ENCODE results near the gene LRRC49.
"Not testable (repeated sequence)": the region's sequence is repeated elsewhere in the genome, so short reads cannot be mapped to it uniquely, and the experiment has no call there.

LRRC49 gene

GRCh38 chr15:70995383-70995970, 102.9 kb downstream of the LRRC49 start:
- no peak for DNase-seq (ENCODE audit: low read depth, low spot score)

- DNase-seq (ENCODE audit: low read depth, low spot score): no peak
Measured at GRCh38 chr15:70998319-70998718, 105.7 kb downstream of the LRRC49 start.

- peak; percentile 9 for DNase-seq (ENCODE audit: low read depth, low spot score)
Measured at GRCh38 chr15:71002316-71002715, 109.7 kb downstream of the LRRC49 start.

GRCh38 chr15:71003319-71003718, 110.7 kb downstream of the LRRC49 start:
- no peak for DNase-seq (ENCODE audit: low read depth, low spot score)

- DNase-seq (ENCODE audit: low read depth, low spot score): not testable (repeated sequence)
Measured at GRCh38 chr15:71004506-71004905, 111.9 kb downstream of the LRRC49 start.

GRCh38 chr15:71005895-71006294, 113.3 kb downstream of the LRRC49 start:
- no peak for DNase-seq (ENCODE audit: low read depth, low spot score)

GRCh38 chr15:71008250-71008870, 115.7 kb downstream of the LRRC49 start:
- DNase-seq (ENCODE audit: low read depth, low spot score): no peak

- no peak for DNase-seq (ENCODE audit: low read depth, low spot score)
Measured at GRCh38 chr15:71010472-71010871, 117.8 kb downstream of the LRRC49 start.

- no peak for DNase-seq (ENCODE audit: low read depth, low spot score)
Measured at GRCh38 chr15:71010997-71011396, 118.4 kb downstream of the LRRC49 start.

- DNase-seq (ENCODE audit: low read depth, low spot score): peak; percentile 23
Measured at GRCh38 chr15:71011503-71012155, 119.0 kb downstream of the LRRC49 start.

- DNase-seq (ENCODE audit: low read depth, low spot score): no peak
Measured at GRCh38 chr15:71013446-71013845, 120.8 kb downstream of the LRRC49 start.

- no peak for DNase-seq (ENCODE audit: low read depth, low spot score)
Measured at GRCh38 chr15:71015342-71015741, 122.7 kb downstream of the LRRC49 start.

- not testable (repeated sequence) for DNase-seq (ENCODE audit: low read depth, low spot score)
Measured at GRCh38 chr15:71031232-71031631, 138.6 kb downstream of the LRRC49 start.

- DNase-seq (ENCODE audit: low read depth, low spot score): not testable (repeated sequence)
Measured at GRCh38 chr15:71035478-71035877, 142.9 kb downstream of the LRRC49 start.

- no peak for DNase-seq (ENCODE audit: low read depth, low spot score)
Measured at GRCh38 chr15:71042356-71042922, 149.8 kb downstream of the LRRC49 start.

- no peak for DNase-seq (ENCODE audit: low read depth, low spot score)
Measured at GRCh38 chr15:71043373-71043772, 150.7 kb downstream of the LRRC49 start.

- DNase-seq (ENCODE audit: low read depth, low spot score): no peak
Measured at GRCh38 chr15:71044006-71044405, 151.4 kb downstream of the LRRC49 start.

GRCh38 chr15:71046146-71046545, 153.5 kb downstream of the LRRC49 start:
- not testable (repeated sequence) for DNase-seq (ENCODE audit: low read depth, low spot score)

GRCh38 chr15:71048913-71049675, 156.5 kb downstream of the LRRC49 start:
- no peak for DNase-seq (ENCODE audit: low read depth, low spot score)

- DNase-seq (ENCODE audit: low read depth, low spot score): no peak
Measured at GRCh38 chr15:71049706-71050422, 157.2 kb downstream of the LRRC49 start.

- no peak for DNase-seq (ENCODE audit: low read depth, low spot score)
Measured at GRCh38 chr15:71050461-71050860, 157.8 kb downstream of the LRRC49 start.

Measured in smooth muscle cell of the brain vasculature (primary cell).